ENCODE data around the gene VPS50. TPM values are rescaled to one million over a fixed set of nuclear protein-coding genes. Genes with fewer than 3 reads are reported as not detected.

Gene VPS50
- total RNA-seq, 4 donors from 2014 or later: 14.8 to 25.7 (median 18.9) TPM

GRCh38 chr7:93238131-93238530 is 6.0 kb downstream of the VPS50 start:
- no peaks in the 10 kb centered on the region for H3K9me3 ChIP-seq
- no peak overlapping the region for H3K4me3 ChIP-seq
- H3K27ac ChIP-seq (replicated peaks in 1 of 4): no peak overlapping the region
- peaks cover 2 to 12% (median 9%) of the 10 kb centered on the region in 4 donors for H3K4me1 ChIP-seq
- intact Hi-C loops (cut with DNase I): no loop called here
- peaks cover 0 to 6% (median 2%) of the 10 kb centered on the region in 4 donors for H3K36me3 ChIP-seq
- no peaks in the 10 kb centered on the region for H3K27me3 ChIP-seq
- TF ChIP-seq EP300 (IDR thresholded peaks at IDR 0.05): no peak
- TF ChIP-seq CTCF (IDR thresholded peaks at IDR 0.05): no peak
- no peak for TF ChIP-seq POLR2AphosphoS5 (IDR thresholded peaks at IDR 0.05)
- no peak for TF ChIP-seq POLR2A (IDR thresholded peaks at IDR 0.05; ENCODE audit: low read depth)
- no peak for DNase-seq (ENCODE audit: extremely low spot score)
- 88% methylated on average over 4 of the region's 4 CpGs for WGBS

GRCh38 chr7:93238748-93239147 is 6.6 kb downstream of the VPS50 start:
- Histone ChIP-seq H3K4me3 (no peak overlapping the region), H3K4me1 (peaks cover 0 to 5% (median 3%) of the 10 kb centered on the region in 4 donors), H3K36me3 (peaks cover 0 to 6% (median 2%) of the 10 kb centered on the region in 4 donors), H3K9me3 (no peaks in the 10 kb centered on the region), H3K27me3 (no peaks in the 10 kb centered on the region), H3K27ac (replicated peaks in 1 of 4) (no peak overlapping the region)
- TF ChIP-seq EP300 (IDR thresholded peaks at IDR 0.05) (no peak), POLR2A (IDR thresholded peaks at IDR 0.05; ENCODE audit: low read depth) (no peak)
- intact Hi-C loops (cut with DNase I): no loop called here
- DNase-seq (ENCODE audit: extremely low spot score): no peak
- WGBS: 87% methylated on average over 2 of the region's 2 CpGs

GRCh38 chr7:93239824-93240223 is 7.7 kb downstream of the VPS50 start:
- H3K27ac ChIP-seq (replicated peaks in 1 of 4): no peak overlapping the region
- H3K36me3 ChIP-seq: peaks cover 0 to 6% (median 2%) of the 10 kb centered on the region in 4 donors
- no peaks in the 10 kb centered on the region for H3K27me3 ChIP-seq
- intact Hi-C loops (cut with DNase I): no loop called here
- WGBS: 82% methylated on average over 4 of the region's 4 CpGs
- TF ChIP-seq POLR2AphosphoS5 (IDR thresholded peaks at IDR 0.05) (no peak), CTCF (IDR thresholded peaks at IDR 0.05) (no peak), EP300 (IDR thresholded peaks at IDR 0.05) (no peak), POLR2A (IDR thresholded peaks at IDR 0.05; ENCODE audit: low read depth) (no peak)
- H3K9me3 ChIP-seq: no peaks in the 10 kb centered on the region
- no peak for DNase-seq (ENCODE audit: extremely low spot score)
- H3K4me3 ChIP-seq: no peak overlapping the region
- no peaks in the 10 kb centered on the region for H3K4me1 ChIP-seq

- peaks cover 0 to 6% (median 2%) of the 10 kb centered on the region in 4 donors for H3K36me3 ChIP-seq
- intact Hi-C loops (cut with DNase I): no loop called here
- H3K4me1 ChIP-seq: peaks cover 0 to 5% (median 2%) of the 10 kb centered on the region in 4 donors
- H3K9me3 ChIP-seq: no peaks in the 10 kb centered on the region
- WGBS: 92% methylated on average over 3 of the region's 3 CpGs
- H3K27ac ChIP-seq (replicated peaks in 1 of 4): no peak overlapping the region
- DNase-seq (ENCODE audit: extremely low spot score): no peak
- no peak overlapping the region for H3K4me3 ChIP-seq
- TF ChIP-seq CTCF (IDR thresholded peaks at IDR 0.05): no peak
- no peak for TF ChIP-seq POLR2A (IDR thresholded peaks at IDR 0.05; ENCODE audit: low read depth)
- TF ChIP-seq EP300 (IDR thresholded peaks at IDR 0.05): no peak
- no peak for TF ChIP-seq POLR2AphosphoS5 (IDR thresholded peaks at IDR 0.05)
- no peaks in the 10 kb centered on the region for H3K27me3 ChIP-seq
Measured at GRCh38 chr7:93242106-93242505, 9.9 kb downstream of the VPS50 start.

GRCh38 chr7:93245525-93246432 is 13.6 kb downstream of the VPS50 start:
- Histone ChIP-seq H3K4me1 (peaks cover 0 to 5% (median 2%) of the 10 kb centered on the region in 4 donors), H3K27me3 (no peaks in the 10 kb centered on the region), H3K36me3 (peaks cover 0 to 6% (median under 1%) of the 10 kb centered on the region in 4 donors), H3K27ac (replicated peaks in 1 of 4) (no peak overlapping the region), H3K4me3 (peak overlapping the region in 3 of 4 donors; percentile 12 to 30 (median 24)), H3K9me3 (no peaks in the 10 kb centered on the region)
- no peak for DNase-seq (ENCODE audit: extremely low spot score)
- intact Hi-C loops (cut with DNase I): no loop called here
- WGBS: 46% methylated on average over 9 of the region's 9 CpGs
- no peak for TF ChIP-seq POLR2AphosphoS5 (IDR thresholded peaks at IDR 0.05)
- TF ChIP-seq CTCF (IDR thresholded peaks at IDR 0.05): peak; percentile 57 to 64 (median 57)

Measured in esophagus muscularis mucosa (tissue), 4 donors.